Esophagus squamous epithelium (tissue), 4 donors: ENCODE measurements around the gene TMC6.

Experiments used
- CTCF ChIP-seq, 6 experiments: fragments of 450-650 bp in 4 of 6; fragments of 200-600 bp in 2 of 6; sonication (generic) in 2 of 6; IDR thresholded peaks; one replicate each; pipeline ENCODE4 v1.5.1; 2016 to 2019; ENCODE audit warnings: antibody characterized with exemption in 6 of 6, mild to moderate bottlenecking in 4 of 6, moderate library complexity in 4 of 6
- POLR2A ChIP-seq, 4 donors: fragments of 450-650 bp; IDR thresholded peaks; one replicate each; pipeline ENCODE4 v1.6.1; 2017; ENCODE audit warnings: antibody characterized with exemption in 4 of 4, mild to moderate bottlenecking in 4 of 4, moderate library complexity in 3 of 4

GRCh38 chr17:78173097-78173715 lies 44.7 kb upstream of the TMC6 start:
- TF ChIP-seq CTCF (IDR thresholded peaks at IDR 0.05) (no peak), POLR2A (IDR thresholded peaks at IDR 0.05) (peak in 1 of 4 donors; percentile 21)
